ENCODE measurements around the gene DYSF.
"Not testable (repeated sequence)": the region's sequence is repeated elsewhere in the genome, so short reads cannot be mapped to it uniquely, and the experiment has no call there.

The DYSF gene

DNA sequence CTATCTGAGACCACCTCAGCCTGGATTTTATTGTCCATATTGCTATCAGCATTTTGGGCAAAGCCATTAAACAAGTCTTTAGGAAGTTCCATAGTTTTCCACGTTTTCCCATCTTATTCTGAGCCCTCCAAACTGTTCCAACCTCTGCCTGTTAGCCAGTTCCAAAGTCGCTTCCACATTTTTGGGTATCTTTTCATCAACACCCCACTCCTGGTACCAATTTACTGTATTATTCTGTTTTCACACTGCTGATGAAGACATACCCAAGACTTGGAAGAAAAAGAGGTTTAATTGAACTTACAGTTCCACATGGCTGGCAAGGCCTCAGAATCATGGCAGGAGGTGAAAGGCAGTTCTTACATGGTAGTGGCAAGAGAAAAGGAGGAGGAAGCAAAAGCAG, 204.9 kb downstream of the DYSF start:
- not testable (repeated sequence) for DNase-seq (ENCODE audit: low read depth)

DNA sequence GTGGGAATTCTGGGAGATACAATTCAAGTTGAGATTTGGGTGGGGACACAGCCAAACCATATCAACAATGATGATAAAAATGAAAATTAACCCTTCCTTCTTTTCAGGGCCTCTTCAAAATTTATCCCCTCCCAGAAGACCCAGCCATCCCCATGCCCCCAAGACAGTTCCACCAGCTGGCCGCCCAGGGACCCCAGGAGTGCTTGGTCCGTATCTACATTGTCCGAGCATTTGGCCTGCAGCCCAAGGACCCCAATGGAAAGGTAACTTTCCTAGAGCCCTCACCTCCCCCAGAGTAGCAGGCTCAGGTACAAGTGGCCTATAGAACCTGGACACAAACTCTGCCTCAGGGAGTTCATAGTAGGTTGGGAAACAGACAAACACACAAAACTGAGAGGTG, 205.4 kb downstream of the DYSF start:
- DNase-seq (ENCODE audit: low read depth) = no peak

DNA sequence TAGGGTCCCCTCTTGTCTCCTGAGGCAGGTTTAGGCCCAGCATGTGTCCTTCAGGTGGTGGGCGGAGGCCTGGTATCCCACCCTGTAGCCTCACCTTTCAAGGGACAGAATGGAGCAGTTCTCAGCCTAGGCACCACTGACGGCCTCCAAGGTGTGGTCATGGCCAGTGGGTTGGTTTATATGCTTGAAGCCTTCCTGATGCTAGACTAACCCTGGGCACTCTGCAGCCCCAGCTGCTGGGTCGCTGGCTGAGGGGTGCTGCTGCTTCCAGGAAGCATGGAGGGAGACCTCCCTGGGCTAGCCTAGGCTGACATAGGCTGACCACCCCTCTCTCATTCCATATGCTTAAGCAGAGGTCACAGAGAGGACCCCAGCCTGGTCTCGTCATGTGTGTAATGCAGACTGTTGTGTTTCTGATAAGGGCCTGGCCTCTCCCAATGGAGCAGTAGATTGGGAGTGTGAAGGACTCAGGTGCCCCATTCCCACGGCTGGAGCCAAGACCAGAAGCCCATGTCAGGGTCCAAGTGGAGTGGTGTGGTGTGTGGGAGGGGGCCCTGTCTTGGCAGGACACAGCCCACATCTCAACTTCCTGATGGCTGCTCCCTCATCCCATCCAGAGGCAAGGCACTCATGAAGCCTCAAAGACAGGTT, 206.6 kb downstream of the DYSF start:
- DNase-seq (ENCODE audit: low read depth) = no peak

DNA sequence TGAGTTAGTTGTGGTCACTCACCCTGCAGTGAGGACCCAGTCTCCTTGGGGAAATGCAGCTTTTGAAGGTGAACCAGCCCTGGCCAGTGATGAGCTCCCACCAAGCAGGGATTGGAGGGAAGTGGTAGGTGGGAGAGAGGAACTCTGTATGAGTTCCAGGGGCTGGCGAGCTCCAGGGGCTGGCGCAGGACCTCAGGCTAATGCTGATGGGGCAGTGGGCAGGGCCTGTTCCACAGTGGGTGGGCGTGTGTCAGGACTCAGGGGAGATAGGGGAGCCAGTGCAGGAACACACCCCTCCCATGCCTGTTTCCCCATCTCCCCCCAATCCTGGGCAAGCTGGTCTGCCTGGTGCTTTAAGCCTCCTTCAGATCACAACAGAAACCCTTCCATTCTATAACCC, 208.4 kb downstream of the DYSF start:
- DNase-seq (ENCODE audit: low read depth) = no peak

DNA sequence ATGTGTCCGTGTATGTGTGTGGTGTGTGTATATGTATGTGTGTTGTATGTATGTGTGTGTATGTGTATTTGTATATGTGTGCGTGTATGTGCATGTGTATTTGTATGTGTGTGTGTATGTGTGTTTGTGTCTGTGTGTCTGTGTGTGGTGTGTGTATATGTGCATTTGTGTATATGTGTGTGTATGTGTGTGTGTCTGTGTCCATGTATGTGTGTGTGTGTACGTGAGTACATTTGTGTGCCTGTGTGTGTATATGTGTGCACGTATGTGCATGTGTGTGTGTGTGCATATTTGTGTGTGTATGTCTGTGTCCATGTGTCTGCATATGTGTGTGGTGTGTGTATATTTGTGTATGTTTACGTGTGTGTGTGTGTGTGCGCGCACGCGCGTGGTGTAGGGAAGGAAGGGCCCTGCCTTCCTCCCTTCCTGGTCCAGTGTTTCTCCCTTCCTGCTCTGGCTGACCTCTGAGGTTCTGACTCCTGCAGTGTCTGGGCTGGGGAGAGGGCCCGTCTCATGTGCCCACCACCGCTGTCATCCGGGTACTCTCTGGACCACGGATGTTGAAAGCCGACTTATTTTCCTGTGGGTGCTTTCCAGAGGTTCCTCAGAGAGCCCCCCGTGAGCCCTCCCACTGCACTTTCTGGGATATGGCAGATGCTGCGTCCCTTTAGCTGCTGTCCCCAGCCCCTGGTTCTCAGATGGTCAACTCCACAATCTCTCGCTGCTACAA, 209.5 kb downstream of the DYSF start:
- no peak for DNase-seq (ENCODE audit: low read depth)

DNA sequence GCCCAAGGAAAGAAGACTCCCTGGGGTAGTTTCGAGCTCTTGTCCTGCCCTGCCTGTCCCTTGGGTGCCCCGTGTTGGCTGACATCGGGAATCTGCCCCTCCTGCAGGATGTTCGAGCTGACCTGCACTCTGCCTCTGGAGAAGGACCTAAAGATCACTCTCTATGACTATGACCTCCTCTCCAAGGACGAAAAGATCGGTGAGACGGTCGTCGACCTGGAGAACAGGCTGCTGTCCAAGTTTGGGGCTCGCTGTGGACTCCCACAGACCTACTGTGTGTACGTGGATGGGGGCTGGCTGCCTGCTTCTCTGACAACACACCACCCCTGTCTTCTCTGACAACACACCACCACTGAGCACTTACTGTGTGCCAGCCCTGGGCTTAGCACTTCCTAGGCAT, 210.8 kb downstream of the DYSF start:
- no peak for DNase-seq (ENCODE audit: low read depth)

DNA sequence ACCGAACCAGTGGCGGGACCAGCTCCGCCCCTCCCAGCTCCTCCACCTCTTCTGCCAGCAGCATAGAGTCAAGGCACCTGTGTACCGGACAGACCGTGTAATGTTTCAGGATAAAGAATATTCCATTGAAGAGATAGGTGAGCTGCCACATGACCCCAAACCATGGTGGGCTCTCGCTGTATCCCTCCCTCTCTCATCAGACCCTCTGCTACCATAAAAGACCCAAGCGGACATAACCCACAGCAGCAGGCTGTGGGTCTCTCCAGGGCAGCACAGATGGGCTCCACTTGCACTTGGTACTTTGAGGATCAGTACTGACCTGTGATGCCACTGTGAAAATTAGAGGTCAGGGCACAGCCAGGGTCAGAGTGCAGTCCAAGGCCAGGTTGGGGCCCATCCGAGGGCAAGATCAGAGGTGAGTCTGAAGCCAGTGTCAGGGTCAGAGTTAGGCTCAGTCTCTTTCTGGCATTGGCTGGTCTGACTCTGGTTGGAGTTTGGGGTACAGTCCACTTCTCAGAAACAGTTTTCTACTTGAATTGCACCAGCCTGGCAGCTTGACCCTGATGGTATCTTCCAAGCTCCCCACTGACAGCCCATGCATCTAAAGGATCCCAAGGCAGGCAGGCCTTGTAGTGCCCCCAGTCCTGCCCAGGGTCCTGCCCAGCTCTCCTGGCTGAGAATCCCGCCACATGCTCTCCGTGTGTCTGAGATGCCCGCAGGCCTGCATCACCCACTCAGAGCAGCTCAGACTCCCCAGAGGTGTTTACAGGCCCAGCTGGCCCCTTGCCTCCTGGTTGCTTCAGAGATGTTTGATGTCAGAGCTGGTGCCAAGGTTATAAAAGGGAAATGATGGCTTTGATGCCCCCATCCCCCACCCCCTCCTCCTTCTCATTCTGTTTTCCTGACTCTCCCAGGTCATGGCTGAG, 212.1 kb downstream of the DYSF start:
- DNase-seq (ENCODE audit: low read depth) = no peak

DNA sequence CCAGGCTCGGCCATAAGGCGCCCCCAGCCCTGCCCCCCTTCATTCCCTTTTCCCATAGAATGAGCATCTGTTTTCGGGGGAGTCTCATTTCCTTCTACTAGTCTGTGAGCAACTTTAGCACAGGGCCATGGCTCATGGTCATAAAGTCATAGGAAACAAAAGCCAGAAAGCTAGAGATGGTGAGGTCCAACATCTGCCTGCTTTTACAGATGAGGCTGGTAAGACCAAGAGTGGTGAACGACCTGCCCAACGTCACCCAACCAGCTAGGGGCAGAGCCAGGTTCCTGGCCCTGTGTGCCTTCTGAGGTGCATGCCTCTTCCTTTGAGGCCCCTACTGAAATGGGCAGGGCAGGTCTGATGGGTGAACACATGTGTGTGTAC, 212.7 kb downstream of the DYSF start:
- DNase-seq (ENCODE audit: low read depth) = no peak

DNA sequence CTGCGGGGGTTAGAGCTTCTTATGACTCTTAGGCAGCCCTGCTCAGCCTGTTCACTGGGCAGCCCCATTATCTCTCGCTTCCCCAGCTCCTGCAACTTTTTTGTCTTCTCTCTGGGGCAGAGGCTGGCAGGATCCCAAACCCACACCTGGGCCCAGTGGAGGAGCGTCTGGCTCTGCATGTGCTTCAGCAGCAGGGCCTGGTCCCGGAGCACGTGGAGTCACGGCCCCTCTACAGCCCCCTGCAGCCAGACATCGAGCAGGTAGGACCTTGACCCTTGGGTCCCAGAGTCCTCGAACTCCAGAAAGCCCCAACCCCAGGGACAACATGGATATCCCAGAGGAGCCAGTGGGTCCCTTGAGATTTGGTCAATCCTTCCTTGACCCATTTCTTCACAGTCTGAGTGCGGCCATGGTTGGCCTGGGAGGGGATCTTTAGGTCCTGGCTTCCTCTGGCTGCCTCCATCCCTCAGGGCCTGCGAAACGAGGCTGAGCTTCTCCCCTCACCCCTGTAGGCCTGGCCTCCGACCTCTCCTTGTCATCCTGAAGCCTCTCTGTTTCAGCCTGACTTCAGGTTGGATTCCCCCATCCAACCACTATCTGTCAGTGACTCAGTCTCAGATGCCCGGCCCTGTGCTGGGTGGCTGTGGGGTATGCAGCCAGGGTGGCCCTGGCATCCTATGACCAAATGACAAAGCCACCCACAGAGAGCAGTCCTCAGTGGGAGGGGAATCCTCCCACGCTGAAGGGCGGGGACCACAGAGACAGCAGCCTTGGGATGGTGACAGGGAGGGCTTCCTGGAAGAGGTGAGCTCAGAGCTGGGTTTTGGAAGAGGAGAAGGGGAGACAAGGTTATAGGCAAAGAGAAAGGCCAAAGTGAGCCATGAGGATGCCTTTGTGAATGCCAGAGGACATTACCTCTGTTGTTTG, 214.2 kb downstream of the DYSF start:
- no peak for DNase-seq (ENCODE audit: low read depth)

DNA sequence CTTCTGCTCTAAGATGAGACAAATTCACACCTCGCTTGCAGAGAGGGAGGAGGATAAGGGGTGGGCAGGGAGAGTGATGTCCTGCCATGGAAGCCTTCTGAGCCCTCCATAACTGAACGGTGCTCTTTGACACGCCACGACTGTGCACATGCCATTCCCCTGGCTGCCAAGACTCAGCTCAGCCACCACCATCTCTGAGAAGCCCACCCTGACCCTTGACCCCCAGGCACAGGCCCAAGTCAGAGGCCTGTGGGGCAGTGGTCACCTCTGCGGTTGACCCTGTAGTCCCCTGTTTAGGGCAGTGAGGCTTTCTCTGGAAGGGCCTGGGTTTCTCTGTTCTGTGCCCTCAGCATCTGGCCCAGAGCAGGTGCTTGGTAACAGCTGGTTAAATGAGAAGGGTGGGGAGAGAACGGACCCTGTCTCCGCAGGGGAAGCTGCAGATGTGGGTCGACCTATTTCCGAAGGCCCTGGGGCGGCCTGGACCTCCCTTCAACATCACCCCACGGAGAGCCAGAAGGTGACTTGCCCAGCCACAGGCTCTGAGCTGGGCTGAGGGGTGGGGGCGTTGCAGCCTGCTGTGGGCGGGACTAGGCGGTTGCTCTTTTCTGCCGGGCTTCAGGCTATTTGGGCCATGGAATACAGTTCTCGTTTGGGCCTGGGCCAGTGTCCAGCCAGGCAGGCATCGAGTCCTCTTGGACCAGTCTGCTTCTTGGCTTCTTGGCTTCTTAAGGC, 215.1 kb downstream of the DYSF start:
- DNase-seq (ENCODE audit: low read depth) = no peak

DNA sequence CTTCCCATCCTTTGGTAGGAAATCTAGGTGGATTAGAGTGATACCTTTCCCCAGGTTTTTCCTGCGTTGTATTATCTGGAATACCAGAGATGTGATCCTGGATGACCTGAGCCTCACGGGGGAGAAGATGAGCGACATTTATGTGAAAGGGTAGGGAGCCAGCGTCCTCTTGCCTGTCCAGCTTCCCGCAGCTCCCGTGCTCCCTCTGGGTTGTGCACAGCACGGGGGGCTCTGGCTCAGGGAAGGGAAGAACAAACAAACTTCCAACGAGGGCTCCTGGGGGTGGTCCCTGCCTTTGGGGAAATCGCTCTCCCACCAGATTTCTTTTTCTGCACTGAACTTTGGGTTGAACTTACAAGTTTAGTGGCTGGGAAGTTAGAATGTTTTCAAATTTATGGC, 215.7 kb downstream of the DYSF start:
- no peak for DNase-seq (ENCODE audit: low read depth)

DNA sequence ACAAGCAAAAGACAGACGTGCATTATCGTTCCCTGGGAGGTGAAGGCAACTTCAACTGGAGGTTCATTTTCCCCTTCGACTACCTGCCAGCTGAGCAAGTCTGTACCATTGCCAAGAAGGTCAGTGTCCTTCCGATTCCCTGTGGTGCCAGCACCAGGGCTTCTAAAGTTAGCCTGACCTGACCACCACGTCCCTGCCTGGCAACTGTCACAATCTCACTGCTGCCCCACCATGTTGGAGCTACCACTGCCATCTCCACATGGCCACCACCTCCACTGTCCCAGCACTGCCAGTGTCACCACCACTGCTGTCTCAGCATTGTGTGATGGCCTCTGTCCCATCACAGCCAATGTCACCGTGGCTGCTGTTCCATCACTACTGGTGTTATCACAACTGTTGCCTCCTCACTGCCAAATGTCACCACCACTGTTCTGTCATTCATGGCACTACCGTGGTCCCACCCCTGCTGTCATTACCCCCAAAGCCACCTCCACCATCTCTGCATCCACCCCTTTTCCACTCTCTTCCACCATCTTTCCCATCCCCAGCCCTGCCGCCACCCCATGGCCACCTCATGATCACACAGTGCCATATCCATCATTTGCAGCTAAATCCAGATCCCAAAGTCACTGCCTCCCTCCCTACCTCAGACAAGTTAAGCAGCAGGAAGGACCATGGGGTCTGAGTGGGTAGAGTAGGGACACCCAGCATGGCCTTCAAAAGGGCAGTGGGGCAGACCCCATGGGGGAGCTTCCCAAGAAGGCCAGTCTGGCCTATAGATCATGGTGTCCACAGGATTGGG, 216.5 kb downstream of the DYSF start:
- no peak for DNase-seq (ENCODE audit: low read depth)

DNA sequence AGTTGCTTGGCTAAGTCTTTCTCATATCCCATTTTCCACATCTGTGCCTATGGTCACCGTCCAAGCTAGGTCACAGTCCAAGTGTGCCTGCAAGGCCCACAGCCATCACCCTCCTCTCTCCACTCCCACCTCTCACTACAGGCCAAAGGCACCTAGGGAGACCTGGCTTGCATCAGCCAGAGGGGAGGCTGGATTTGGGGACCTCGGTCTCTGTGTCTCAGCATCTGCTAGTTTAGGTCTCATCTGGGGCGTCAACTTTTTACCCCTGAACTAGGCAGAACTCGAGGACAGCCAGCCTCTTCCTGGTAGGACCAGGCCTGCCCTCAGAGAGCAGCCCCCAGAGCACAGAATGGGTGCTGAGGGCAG, 217.1 kb downstream of the DYSF start:
- no peak for DNase-seq (ENCODE audit: low read depth)

DNA sequence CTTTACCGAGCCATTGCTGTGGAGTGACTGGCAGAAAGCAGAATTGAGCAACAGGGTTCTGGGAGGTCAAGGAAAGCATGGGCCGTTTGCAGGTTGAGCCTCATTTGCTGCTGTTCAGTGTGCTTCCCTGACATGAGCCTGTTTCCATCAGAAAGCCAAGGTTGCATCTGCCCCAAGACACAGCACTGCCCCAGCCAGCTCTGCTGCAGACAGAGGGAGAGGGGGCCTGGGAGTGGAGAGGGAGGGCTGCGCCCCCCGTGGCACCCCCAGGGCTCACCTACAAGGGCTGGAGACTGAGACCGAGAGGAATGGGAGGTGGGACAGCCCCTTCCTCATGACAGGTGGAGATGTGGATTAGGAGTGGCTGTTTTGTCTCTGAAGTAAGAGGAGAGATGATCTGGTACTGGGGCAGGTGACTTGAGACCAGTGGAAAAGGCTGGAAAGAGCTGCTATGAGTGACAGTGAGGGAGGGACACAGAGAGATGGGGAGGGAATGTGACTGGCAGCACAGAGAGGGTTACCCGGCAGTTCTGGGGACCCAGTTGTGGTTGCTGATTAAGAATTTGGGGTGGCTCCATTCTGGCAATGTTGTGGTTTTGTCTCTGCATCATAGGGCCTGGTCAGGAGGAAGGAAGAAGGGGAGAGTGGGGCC, 218.0 kb downstream of the DYSF start:
- no peak for DNase-seq (ENCODE audit: low read depth)

DNA sequence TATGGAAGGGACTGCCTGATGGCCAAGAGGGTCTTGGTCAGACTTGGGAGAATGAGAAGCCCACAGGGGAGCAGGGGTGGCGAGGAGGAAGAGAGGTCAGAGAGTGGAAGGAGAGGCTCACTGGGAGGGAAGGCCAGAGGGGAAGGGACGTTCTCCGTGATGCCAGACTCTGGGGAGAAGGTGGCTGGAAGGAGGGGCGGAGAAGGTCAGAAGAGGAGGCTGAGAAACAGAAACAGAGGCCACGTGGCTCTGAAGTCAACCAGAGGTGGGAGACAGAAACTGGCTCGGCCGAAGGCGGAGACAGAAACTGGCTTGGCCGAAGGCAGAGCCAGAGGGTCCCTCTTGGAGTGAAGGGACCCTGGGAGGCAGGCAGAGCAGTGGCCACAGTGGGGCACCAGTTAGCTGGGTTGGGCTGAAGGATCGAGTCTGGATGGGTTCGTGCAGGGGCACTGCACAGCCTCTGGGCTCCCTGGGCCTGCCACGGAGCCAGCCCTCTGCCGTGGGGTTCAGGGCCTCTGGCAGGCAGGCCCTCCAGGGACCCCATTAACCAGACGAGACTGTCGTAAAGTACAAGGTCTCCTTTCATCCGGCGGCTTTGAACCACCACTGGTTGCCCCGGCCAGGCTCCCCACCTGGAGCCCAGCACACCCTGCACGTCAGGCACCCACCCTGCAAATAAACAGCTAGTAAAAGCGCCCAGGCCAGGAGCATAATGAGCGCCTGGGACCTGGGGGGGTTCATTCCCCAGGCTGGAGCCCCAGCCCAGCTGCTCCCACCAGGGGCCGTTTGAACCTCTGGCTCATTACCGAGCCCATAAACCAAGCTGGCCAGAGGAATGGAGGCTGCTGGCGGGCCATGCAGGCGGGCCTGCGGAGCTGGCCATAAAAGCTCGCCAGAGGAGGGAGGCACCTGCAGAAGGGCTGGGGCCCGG, 218.8 kb downstream of the DYSF start:
- DNase-seq (ENCODE audit: low read depth) = no peak

DNA sequence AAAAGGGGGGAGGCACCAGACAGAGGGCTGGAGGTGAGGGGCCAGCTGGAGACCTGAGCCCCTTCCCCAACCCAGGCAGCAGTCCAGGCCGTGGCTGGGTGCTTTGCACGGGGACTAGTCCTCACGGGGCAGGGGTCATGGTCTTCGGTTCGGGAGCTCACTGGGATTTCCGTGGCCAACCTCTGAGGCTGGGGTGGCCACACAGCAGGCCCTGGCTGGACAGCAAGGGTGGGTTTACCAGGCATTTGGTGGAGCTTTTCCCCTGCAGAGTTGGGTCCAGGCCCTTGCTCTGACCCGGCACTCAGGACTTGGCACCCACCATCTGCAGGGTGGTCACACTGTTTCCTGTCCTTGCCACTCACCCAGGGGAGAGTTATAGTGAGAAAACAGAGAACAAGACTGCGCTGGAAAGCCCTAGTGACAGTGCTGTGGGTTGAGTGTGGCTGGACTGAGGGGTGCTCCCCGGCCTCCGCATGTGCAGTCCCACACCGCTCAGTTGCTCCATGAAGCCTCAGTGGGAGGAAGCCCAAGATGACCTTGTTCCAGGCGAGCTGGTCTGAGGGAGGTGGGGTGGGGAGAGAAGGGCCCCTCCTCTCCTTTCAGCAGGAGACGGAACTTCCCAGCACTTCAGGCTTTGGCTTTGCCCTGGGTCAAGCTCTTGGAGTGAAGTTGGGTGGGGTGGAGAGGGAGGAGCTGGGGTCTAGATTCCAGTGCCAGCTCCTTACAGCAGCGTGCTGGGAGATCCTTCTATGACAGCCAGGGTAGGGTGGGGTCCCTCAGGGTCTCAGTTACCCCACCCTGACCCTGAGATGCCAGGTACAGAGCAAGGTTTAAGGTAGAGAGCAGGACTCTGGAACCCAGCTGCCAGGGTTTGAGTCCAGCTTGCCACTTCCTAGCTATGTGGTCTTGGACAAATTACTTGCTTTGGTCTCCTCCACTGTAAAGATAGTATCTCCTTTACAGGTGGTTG, 219.8 kb downstream of the DYSF start:
- DNase-seq (ENCODE audit: low read depth) = no peak

DNA sequence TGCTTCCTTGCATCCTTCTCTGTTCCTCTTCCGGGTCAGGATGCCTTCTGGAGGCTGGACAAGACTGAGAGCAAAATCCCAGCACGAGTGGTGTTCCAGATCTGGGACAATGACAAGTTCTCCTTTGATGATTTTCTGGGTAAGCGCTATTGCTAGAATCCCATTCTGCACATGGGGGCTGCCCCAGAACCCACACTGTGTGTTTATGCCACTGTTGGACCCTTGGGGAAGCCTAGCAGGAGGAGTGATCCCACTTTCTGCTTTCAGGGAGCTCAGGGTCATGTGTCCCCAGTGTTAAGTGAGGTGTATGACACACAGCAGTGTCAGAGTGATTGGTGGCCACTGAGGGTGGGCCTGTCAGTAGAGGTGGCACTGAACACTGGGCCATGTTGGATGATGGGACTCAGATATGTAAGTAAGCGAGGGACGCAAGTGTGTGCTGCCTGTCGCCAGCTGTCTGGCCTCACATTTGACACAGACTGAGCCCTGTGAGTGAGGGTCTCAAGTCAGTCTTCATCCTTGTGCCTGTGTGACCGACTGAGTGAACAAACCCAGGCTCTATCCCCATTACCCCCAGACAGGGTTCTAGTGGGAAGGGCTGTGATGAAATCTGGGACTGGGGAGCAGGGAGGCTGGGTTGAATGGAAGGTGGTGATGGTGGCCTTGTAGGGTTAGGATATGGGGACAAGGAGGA, 220.9 kb downstream of the DYSF start:
- DNase-seq (ENCODE audit: low read depth) = no peak
